NCI-H226 (cell line): ENCODE data around the gene UGT1A10.
"Not testable (repeated sequence)": the region's sequence is repeated elsewhere in the genome, so short reads cannot be mapped to it uniquely, and the experiment has no call there.

Source experiments
- DNase-seq: peaks from one replicate; pipeline ENCODE4 v3.0.0-alpha.2; 2015

The UGT1A10 gene

GRCh38 chr2:233746475-233747282 lies 110.4 kb downstream of the UGT1A10 start:
- peak; percentile 17 for DNase-seq

GRCh38 chr2:233747283-233747544 lies 111.0 kb downstream of the UGT1A10 start:
- no peak for DNase-seq

- not testable (repeated sequence) for DNase-seq
Observed at GRCh38 chr2:233750689-233751088, 114.4 kb downstream of the UGT1A10 start.

DNA sequence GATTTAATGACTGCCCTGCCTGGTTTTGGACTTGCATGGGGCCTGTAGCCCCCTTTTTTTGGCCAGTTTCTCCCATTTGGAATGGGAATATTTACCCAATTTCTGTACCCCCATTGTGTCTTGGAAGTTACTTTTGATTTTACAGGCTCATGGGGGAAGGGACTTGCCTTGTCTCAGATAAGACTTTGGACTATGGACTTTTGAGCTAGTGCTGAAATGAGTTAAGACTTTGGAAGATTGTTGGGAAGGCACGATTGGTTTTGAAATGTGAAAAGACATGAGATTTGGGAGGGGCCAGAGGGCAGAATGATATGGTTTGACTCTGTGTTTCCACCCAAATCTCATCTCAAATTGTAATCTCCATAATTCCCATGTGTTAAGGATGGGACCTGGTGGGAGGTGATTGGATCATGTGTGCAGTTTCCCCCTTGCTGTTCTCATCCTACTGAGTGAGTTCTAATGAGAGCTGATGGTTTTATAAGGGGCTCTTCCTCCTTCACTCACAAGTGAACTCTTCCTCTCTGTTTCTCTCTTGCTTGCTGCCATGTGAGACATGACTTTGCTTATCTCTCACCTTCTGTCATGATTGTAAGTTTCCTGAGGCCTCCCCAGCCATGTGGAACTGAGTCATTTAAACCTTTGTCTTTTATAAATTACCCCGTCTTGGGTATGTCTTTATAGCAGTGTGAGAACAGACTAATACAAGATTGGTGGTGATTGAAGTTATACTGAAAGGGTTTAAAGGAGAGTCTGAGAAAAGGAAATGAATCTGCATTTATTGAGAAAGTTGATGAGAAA lies 115.2 kb downstream of the UGT1A10 start:
- not testable (repeated sequence) for DNase-seq

- no peak for DNase-seq
Observed at GRCh38 chr2:233754872-233755611, 118.8 kb downstream of the UGT1A10 start.

GRCh38 chr2:233756429-233757081 lies 120.3 kb downstream of the UGT1A10 start:
- no peak for DNase-seq

DNA sequence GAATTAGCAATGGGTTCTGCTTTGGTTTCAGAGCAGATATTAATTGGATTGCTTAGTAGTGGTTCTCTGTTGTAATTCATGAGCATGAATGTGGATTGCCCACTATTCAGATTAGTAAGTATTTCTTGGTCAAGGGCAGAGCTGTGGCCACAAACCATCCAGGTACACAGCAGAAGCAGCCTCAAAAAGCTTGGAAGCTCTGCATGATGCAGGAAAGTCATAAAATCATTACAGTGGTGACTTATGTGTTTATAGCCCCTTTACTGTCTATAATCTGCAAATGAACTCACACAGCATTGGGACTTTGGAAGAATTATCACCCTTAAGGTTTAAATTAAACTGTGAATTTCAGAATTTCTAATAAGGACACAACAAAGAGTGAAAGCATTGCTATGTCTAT lies 121.9 kb downstream of the UGT1A10 start:
- no peak for DNase-seq

DNA sequence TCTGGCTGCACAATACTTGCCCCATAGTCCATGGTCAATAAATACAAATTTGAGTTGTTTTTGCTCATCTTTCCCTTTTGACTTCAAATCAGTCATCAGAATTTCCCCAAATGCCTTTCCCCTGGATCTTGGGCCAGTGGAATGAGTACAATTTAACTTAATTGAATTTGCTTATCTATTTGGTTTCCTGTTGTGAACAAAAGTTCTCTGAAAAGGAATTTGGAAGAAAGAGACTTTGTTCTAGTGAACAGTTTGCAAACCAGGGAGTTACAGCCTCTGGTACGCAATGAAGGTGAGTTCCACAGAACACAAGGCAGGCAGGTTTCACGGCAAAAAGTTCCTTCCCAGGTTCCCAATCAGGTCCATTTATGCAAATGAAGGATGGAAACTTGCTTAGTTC lies 122.6 kb downstream of the UGT1A10 start:
- peak; percentile 8 for DNase-seq

- no peak for DNase-seq
Observed at GRCh38 chr2:233760043-233760442, 123.8 kb downstream of the UGT1A10 start, which contains the start of gene UGT1A1. Gene UGT1A1, plus strand, starts transcription at chr2:233760270. Its CDS starts 18 bp downstream, at chr2:233760288.

- peak; percentile 72 for DNase-seq
Observed at GRCh38 chr2:233761040-233761769, 125.0 kb downstream of the UGT1A10 start.

- peak; percentile 87 for DNase-seq
Observed at GRCh38 chr2:233764264-233764663, 128.0 kb downstream of the UGT1A10 start.

DNA sequence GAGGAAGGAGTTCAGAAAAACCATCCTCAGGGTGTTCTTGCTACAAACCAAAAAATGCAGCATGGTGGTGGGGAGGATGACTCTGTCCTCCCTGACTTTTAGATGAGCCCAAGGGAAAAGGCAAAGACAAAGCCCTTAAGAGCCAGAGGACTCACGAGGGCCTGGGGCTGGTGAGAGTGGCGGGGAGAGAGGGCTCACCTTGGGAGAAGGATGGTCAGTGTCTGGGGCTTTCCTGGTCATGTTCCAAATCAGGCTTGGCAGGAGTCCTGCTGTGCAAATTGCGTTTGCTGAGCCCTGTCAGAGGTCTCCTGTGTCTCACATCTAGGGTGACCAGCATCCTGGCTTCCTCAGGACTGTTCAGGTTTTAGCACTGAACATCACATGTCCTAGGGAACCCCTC lies 128.5 kb downstream of the UGT1A10 start:
- DNase-seq: peak; percentile 18

DNA sequence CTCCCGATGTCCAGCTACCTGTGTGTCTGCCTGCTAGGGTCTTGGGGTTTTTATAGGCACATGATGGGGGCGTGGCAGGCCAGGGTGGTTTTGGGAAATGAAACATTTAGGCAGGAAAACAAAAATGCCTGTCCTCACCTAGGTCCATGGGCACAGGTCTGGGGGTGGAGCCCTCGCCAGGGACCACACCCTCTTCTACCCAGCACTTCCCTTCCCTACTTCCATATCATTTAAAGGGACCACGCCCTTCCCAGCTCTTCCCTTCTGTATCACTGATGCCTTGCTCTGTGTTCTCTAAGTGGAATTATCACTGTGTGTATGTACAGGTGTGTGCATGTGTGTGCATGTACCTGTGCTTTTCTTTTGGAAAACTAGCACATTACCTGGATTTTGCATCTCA lies 130.2 kb downstream of the UGT1A10 start:
- DNase-seq: no peak

DNA sequence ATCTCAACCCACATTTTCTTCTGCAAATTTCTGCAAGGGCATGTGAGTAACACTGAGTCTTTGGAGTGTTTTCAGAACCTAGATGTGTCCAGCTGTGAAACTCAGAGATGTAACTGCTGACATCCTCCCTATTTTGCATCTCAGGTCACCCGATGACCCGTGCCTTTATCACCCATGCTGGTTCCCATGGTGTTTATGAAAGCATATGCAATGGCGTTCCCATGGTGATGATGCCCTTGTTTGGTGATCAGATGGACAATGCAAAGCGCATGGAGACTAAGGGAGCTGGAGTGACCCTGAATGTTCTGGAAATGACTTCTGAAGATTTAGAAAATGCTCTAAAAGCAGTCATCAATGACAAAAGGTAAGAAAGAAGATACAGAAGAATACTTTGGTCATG lies 131.8 kb downstream of the UGT1A10 start:
- DNase-seq: no peak

DNA sequence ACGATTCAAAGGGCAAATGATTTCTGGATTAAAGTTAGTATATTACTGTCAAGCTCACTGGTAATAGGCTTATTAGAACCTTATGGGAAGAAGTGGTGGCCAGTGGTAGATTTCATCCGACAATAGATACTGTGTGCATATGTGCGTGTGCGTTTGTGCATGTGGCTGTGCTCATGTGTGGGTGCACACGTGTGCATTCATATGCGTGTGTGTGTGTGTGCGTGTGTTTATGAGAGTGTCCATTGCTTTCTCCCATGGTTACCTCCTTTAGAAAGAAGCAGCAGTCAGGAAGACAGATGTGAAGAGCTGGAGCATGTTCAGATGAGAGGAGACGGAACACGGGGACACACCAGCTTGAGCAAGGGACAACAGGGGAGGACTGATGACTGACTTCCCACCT lies 133.0 kb downstream of the UGT1A10 start:
- DNase-seq: no peak

DNA sequence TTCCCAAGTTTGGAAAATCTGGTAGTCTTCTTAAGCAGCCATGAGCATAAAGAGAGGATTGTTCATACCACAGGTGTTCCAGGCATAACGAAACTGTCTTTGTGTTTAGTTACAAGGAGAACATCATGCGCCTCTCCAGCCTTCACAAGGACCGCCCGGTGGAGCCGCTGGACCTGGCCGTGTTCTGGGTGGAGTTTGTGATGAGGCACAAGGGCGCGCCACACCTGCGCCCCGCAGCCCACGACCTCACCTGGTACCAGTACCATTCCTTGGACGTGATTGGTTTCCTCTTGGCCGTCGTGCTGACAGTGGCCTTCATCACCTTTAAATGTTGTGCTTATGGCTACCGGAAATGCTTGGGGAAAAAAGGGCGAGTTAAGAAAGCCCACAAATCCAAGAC lies 135.9 kb downstream of the UGT1A10 start:
- no peak for DNase-seq

- no peak for DNase-seq
Observed at GRCh38 chr2:233772583-233772982, 136.3 kb downstream of the UGT1A10 start.

DNA sequence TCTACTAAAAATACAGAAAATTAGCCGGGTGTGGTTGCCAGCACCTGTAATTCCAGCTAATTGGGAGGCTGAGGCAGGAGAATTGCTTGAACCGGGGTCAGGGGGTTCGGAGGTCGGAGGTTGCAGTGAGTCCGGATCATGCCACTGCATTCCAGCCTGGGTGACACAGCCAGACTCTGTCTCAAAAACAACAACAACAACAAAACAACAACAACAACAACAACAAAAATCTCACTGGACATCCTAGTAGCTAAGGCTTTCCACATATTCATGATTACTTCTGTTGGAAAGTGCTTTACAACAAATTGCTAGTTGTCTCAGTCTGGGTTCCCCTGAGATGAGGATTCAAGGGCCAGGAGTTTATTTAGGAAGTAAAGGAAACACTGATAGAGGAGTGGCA lies 137.6 kb downstream of the UGT1A10 start:
- DNase-seq: no peak

DNA sequence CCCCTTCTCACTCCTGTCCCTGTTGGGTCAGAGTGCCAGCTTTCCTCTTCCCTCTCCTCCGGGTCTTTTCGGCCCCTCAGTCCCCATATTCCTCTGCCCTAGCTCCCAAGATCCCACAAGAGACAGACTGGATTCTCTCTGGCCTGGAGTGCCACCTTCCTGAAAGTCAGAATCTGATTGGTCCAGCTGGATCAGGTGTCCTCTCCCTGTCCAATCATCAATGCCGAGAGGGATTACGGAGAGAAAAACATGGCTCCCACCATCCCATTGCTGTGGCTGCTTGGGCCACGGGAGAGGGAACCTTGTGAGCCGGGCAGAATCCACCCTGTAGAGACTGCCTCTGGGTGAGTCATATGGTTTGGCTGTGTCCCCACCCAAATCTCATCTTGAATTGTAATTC lies 139.2 kb downstream of the UGT1A10 start:
- DNase-seq: no peak

DNA sequence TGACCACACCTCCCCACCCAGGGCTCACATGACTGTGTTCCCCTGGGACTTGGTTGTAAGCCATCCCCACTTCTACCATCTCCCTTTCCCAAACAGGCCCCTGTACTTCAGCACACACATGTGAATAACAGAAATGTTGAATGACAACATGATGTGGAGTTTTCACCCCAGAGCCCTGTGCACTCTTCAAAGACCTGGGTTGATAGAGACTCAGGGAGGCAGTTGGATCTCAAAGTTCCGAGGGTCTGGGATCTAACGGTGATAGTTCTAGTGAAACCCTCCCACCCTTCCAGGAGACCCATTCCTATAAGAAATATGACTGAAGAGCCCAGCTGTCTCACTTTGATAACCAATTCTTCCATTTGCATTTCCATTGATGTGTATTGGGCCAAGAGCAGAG lies 141.8 kb downstream of the UGT1A10 start, which contains the start of gene MROH2A:
Gene MROH2A, plus strand, starts transcription at position 301 of the 400 bp plus-strand sequence. CDS start 1,029 bp downstream, outside the sequence.
- no peak for DNase-seq

DNA sequence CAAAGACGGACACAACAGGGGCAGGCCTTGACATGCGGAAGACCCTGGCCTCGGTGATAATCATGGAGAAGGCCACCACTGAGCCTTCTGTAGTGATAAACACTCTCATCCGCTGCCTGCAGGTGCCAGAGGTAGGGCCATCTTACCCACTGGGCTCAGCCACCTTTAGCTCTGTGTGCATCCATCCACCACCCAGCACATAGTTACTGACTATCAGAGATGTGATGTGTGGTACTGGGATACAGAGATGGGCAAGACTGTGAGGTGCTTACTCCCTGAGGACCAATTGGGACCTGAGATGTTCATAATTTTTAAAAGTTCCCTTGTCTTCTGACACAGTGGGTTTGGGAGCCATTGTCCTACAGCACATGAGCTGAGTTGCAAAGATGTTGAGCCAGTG lies 143.5 kb downstream of the UGT1A10 start:
- DNase-seq: no peak

DNA sequence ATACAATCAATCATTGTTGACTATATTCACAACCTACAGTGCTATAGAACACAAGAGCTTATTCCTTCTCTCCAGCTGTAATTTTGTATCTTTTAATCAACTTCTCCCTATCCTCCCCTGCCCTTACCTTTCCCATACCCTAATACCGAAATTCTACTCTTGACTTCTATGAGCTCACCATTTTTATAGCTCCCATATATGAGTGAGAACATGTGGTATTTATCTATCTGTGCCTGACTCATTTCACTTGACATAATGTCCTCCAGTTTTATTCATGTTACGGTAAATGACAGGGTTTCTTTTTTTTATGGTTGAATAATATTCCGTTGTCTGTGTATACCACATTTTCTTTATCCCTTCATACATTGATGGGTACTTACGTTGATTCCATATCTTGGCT lies 144.5 kb downstream of the UGT1A10 start:
- no peak for DNase-seq
